GM06990 (cell line): ENCODE data around the gene IGF1R.

ENCODE experiments used
- DNase-seq: peaks from one replicate; pipeline ENCODE4 v3.0.0-alpha.2; 2011; ENCODE audit not compliant: insufficient read length; ENCODE audit errors: extremely low read depth
- H3K27me3 ChIP-seq: replicated peaks from 2 replicates; pipeline ENCODE4 v1.6.0; 2011; ENCODE audit warnings: low read length; ENCODE audit not compliant: control insufficient read depth, insufficient read depth
- H3K36me3 ChIP-seq: 2 replicates; pipeline ENCODE4 v1.5.1; 2011; ENCODE audit warnings: low read length; ENCODE audit not compliant: control insufficient read depth, insufficient read depth
- H3K4me3 ChIP-seq: replicated peaks from 2 replicates; pipeline ENCODE4 v1.5.1; 2011; ENCODE audit warnings: low read depth, mild to moderate bottlenecking, control low read depth, low read length
- TF ChIP-seq, protein P1 (sequence below): IDR thresholded peaks from 2 replicates; pipeline ENCODE4 v1.5.1; 2011; ENCODE audit warnings: low read length, control low read depth, mild to moderate bottlenecking, inconsistent platforms; ENCODE audit not compliant: insufficient read depth, poor library complexity, severe bottlenecking

Gene IGF1R

DNA sequence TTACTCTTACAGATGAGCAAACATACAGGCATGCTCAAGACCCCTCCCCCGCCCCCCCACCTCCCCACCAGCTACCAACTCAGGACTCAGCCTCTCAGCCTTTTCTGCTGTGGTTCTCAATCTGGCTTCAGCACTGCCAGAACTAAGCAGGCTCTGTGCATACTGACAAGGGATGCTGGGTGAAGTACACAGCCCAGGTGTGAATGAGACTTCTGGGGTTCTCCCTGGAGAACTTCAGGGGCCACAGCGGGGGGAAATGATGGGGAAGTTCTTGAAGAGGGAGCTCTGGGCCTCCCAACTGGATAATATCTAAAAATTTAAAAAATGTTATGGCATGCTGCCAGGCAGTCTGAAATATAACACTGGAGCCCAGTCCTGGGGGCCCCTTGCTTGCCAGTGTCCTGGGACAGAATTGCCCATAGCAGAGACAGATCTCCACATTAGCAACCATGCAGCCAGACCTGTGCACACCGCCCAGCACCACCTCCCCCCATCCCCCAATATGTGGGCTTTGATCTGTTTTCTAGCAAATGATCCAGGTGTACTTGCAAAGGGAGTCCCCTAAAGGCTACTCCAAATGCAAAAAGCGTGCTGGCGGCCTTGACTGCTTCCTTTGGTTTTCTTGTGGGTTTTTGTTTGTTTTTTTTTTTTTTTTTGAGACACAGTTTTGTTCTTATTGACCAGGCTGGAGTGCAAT is 317.9 kb downstream of the IGF1R start:
- no peaks in the 10 kb centered on the region for H3K27me3 ChIP-seq
- TF ChIP-seq, protein P1, sequence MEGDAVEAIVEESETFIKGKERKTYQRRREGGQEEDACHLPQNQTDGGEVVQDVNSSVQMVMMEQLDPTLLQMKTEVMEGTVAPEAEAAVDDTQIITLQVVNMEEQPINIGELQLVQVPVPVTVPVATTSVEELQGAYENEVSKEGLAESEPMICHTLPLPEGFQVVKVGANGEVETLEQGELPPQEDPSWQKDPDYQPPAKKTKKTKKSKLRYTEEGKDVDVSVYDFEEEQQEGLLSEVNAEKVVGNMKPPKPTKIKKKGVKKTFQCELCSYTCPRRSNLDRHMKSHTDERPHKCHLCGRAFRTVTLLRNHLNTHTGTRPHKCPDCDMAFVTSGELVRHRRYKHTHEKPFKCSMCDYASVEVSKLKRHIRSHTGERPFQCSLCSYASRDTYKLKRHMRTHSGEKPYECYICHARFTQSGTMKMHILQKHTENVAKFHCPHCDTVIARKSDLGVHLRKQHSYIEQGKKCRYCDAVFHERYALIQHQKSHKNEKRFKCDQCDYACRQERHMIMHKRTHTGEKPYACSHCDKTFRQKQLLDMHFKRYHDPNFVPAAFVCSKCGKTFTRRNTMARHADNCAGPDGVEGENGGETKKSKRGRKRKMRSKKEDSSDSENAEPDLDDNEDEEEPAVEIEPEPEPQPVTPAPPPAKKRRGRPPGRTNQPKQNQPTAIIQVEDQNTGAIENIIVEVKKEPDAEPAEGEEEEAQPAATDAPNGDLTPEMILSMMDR, result no peak
- DNase-seq, result no peak
- no peaks in the 10 kb centered on the region for H3K36me3 ChIP-seq
- no peak overlapping the region for H3K4me3 ChIP-seq

DNA sequence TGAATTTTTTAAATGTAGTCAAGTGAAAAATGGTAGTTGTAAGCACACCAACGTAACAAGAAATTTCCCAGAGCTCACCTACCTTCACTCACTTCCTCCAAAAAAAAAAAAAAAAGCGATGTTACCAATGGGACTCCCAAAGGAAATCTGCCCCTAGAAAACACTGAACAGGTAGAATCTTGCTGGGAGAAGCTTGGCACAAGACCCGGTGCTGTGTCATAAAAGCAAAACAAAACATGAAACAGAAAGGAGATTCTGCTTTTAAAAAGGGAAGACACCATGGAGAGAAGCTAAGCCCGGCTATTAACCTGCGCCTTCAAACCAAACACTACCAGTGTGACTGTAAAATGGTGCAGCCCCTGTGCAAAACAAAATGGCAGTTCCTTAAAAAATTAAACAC is 318.8 kb downstream of the IGF1R start:
- no peak overlapping the region for H3K4me3 ChIP-seq
- no peaks in the 10 kb centered on the region for H3K36me3 ChIP-seq
- no peak for DNase-seq
- H3K27me3 ChIP-seq, result no peaks in the 10 kb centered on the region
- TF ChIP-seq, protein P1, result no peak

DNA sequence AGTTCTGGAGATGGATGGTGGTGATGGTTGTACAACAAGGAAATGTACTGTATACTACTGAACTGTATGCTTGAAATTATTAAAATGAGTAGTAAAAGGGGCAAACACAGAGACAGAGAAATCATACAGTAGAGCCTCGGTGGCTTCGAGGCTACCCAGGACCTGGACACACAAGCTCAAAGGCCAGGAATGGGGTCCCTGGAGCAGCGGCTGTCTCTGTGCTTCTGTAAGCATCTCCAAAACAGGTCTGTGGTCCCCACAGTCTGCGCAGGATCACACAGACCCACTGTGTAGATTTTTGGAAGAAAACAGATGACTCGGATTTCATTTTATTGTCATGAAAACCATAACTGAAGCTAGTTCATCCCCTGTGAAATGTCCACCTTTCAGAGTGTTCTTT is 319.6 kb downstream of the IGF1R start:
- H3K27me3 ChIP-seq, result no peaks in the 10 kb centered on the region
- no peaks in the 10 kb centered on the region for H3K36me3 ChIP-seq
- no peak overlapping the region for H3K4me3 ChIP-seq
- no peak for DNase-seq
- TF ChIP-seq, protein P1, result no peak

DNA sequence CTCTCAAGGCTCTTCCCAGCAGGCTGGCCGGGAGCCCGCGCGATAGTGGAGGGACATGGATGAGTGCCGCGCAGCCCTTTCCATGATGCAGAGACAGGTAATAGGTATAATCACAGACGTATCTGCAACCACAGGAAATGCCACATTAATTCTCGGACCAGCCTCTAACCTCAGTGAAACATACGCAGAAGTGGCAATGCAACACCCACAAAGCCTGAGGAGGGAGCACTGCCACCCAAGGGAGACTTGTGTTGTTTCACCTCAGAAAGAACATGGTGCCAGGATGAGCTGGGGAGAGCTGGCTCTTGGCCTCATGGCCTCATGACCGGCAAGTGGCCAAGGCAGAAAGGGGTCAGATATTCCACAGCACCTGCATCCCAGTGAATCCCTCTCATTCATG is 320.2 kb downstream of the IGF1R start:
- no peak for DNase-seq
- TF ChIP-seq, protein P1, result peak; percentile 12
- Histone ChIP-seq H3K36me3 (no peaks in the 10 kb centered on the region), H3K4me3 (no peak overlapping the region), H3K27me3 (no peaks in the 10 kb centered on the region)

DNA sequence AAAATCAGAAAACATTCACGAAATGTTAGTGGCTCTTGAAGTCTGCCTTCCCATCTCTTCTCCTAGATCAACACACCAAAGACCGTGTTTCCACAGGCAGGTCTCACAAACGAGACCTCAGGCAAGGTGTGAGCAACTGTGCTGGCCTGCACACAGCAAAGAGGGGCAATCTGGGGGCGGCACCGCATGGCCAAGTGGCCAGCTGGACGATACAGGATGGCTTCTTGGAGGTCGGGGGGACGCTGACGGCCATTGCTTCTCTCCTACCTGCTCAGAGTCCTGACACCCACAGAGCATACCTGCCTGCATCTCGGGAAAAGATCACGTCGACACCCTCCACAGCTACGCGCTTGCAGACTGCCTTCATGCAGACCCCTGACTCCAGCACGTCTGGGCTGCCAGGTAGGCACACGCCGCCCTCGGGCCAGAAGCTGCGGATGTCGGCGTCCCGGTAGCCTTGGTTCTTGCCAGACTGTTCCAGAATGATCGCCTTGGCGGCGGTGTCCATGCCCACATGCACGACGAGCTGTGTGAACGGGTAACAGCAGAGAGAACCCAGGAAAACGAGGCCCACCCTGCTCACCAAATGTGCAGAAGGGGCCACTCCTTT is 320.9 kb downstream of the IGF1R start:
- TF ChIP-seq, protein P1, result no peak
- no peak for DNase-seq
- H3K4me3 ChIP-seq, result no peak overlapping the region
- H3K36me3 ChIP-seq, result no peaks in the 10 kb centered on the region
- H3K27me3 ChIP-seq, result no peaks in the 10 kb centered on the region
